Activated T-cell treated with anti-CD3 and anti-CD28 coated beads, Interleukin-2, amount 50 U/mL, for 72 hours (primary cell): Measurements from ENCODE around the gene YBX1. TPM values are rescaled to one million over a fixed set of nuclear protein-coding genes. Genes with fewer than 3 reads are reported as not detected.
A peak's percentile ranks its signal among the peaks of the same experiment; 100 is the strongest.

Experiments
- ATAC-seq, 2 donors: fragments of 150-1000 bp; cut with Tn5 transposase; replicated peaks in 1 of 2; 2 replicates each; pipeline ENCODE4 v1.10.0; 2021; ENCODE audit warnings: moderate library complexity in 2 of 2, mild to moderate bottlenecking in 1 of 2
- DNase-seq, 2 donors: peaks; one replicate each; pipeline ENCODE4 v3.0.0; 2021 to 2022; ENCODE audit warnings: mixed read lengths in 1 of 2
- H3K27ac Mint-ChIP-seq: one replicate; pipeline ENCODE4 v1.8.0; 2022; ENCODE audit warnings: mild to moderate bottlenecking, moderate library complexity, mixed read lengths
- H3K27me3 Mint-ChIP-seq: one replicate; pipeline ENCODE4 v1.8.0; 2022; ENCODE audit warnings: low read depth, mixed read lengths
- H3K36me3 Mint-ChIP-seq, 2 donors: one replicate each; pipeline ENCODE4 v1.8.0; 2022; ENCODE audit warnings: mixed read lengths in 2 of 2, mild to moderate bottlenecking in 1 of 2; ENCODE audit not compliant: insufficient read depth in 2 of 2
- H3K4me1 Mint-ChIP-seq: one replicate; pipeline ENCODE4 v1.8.0; 2022; ENCODE audit warnings: low read depth, mixed read lengths
- H3K4me3 Mint-ChIP-seq, 2 donors: one replicate each; pipeline ENCODE4 v1.8.0; 2022; ENCODE audit warnings: mild to moderate bottlenecking in 2 of 2, mixed read lengths in 2 of 2, moderate library complexity in 2 of 2
- H3K9me3 Mint-ChIP-seq, 2 donors: one replicate each; pipeline ENCODE4 v1.8.0; 2022; ENCODE audit warnings: mixed read lengths in 2 of 2
- total RNA-seq, 2 donors: library from RNA; stranded (reverse); gene quantifications; one replicate each; pipeline ENCODE4 v1.2.3, GENCODE V29; 2022

Gene YBX1
- total RNA-seq, 2 donors from 2014 or later, result 486 to 615 TPM

GRCh38 chr1:42730988-42731387, 48.8 kb downstream of the YBX1 start:
- DNase-seq (peak; percentile 68), ATAC-seq (peak; percentile 83 to 86)
- no peaks in the 10 kb centered on the region for H3K36me3 Mint-ChIP-seq
- H3K4me3 Mint-ChIP-seq, result no peak overlapping the region
- no peaks in the 10 kb centered on the region for H3K27me3 Mint-ChIP-seq
- no peaks in the 10 kb centered on the region for H3K9me3 Mint-ChIP-seq
- peaks cover 5% of the 10 kb centered on the region for H3K4me1 Mint-ChIP-seq
- no peak overlapping the region for H3K27ac Mint-ChIP-seq

GRCh38 chr1:42731585-42731984, 49.4 kb downstream of the YBX1 start:
- ATAC-seq, result no peak
- no peaks in the 10 kb centered on the region for H3K36me3 Mint-ChIP-seq
- H3K4me3 Mint-ChIP-seq, result no peak overlapping the region
- peaks cover 6% of the 10 kb centered on the region for H3K4me1 Mint-ChIP-seq
- no peak for DNase-seq
- no peak overlapping the region for H3K27ac Mint-ChIP-seq
- H3K27me3 Mint-ChIP-seq, result no peaks in the 10 kb centered on the region
- no peaks in the 10 kb centered on the region for H3K9me3 Mint-ChIP-seq

- H3K27ac Mint-ChIP-seq, result no peak overlapping the region
- no peaks in the 10 kb centered on the region for H3K36me3 Mint-ChIP-seq
- DNase-seq (no peak), ATAC-seq (no peak)
- H3K4me3 Mint-ChIP-seq, result no peak overlapping the region
- H3K27me3 Mint-ChIP-seq, result no peaks in the 10 kb centered on the region
- H3K9me3 Mint-ChIP-seq, result no peaks in the 10 kb centered on the region
- H3K4me1 Mint-ChIP-seq, result peaks cover 12% of the 10 kb centered on the region
Observed at GRCh38 chr1:42732126-42732680, 50.0 kb downstream of the YBX1 start.

GRCh38 chr1:42733415-42734200, 51.4 kb downstream of the YBX1 start:
- ATAC-seq (no peak), DNase-seq (no peak)
- no peak overlapping the region for H3K27ac Mint-ChIP-seq
- no peaks in the 10 kb centered on the region for H3K9me3 Mint-ChIP-seq
- H3K27me3 Mint-ChIP-seq, result no peaks in the 10 kb centered on the region
- H3K4me1 Mint-ChIP-seq, result peaks cover 16% of the 10 kb centered on the region
- H3K36me3 Mint-ChIP-seq, result no peaks in the 10 kb centered on the region
- H3K4me3 Mint-ChIP-seq, result no peak overlapping the region

GRCh38 chr1:42734201-42735035, 52.2 kb downstream of the YBX1 start:
- no peaks in the 10 kb centered on the region for H3K27me3 Mint-ChIP-seq
- H3K36me3 Mint-ChIP-seq, result no peaks in the 10 kb centered on the region
- H3K27ac Mint-ChIP-seq, result no peak overlapping the region
- H3K4me1 Mint-ChIP-seq, result peaks cover 16% of the 10 kb centered on the region
- no peak overlapping the region for H3K4me3 Mint-ChIP-seq
- DNase-seq (no peak), ATAC-seq (no peak)
- no peaks in the 10 kb centered on the region for H3K9me3 Mint-ChIP-seq

GRCh38 chr1:42735056-42735455, 52.8 kb downstream of the YBX1 start:
- Mint-ChIP-seq H3K36me3 (no peaks in the 10 kb centered on the region), H3K27me3 (no peaks in the 10 kb centered on the region), H3K9me3 (no peaks in the 10 kb centered on the region), H3K4me3 (no peak overlapping the region), H3K4me1 (peaks cover 16% of the 10 kb centered on the region), H3K27ac (no peak overlapping the region)
- DNase-seq, result no peak
- ATAC-seq, result no peak

- ATAC-seq (no peak), DNase-seq (no peak)
- H3K36me3 Mint-ChIP-seq, result no peaks in the 10 kb centered on the region
- H3K4me1 Mint-ChIP-seq, result peaks cover 16% of the 10 kb centered on the region
- H3K9me3 Mint-ChIP-seq, result no peaks in the 10 kb centered on the region
- no peak overlapping the region for H3K4me3 Mint-ChIP-seq
- H3K27me3 Mint-ChIP-seq, result no peaks in the 10 kb centered on the region
- H3K27ac Mint-ChIP-seq, result no peak overlapping the region
Observed at GRCh38 chr1:42735477-42736105, 53.4 kb downstream of the YBX1 start.

GRCh38 chr1:42736152-42736551, 53.9 kb downstream of the YBX1 start:
- no peak overlapping the region for H3K4me3 Mint-ChIP-seq
- DNase-seq (no peak), ATAC-seq (no peak)
- no peaks in the 10 kb centered on the region for H3K36me3 Mint-ChIP-seq
- no peak overlapping the region for H3K27ac Mint-ChIP-seq
- peaks cover 11% of the 10 kb centered on the region for H3K4me1 Mint-ChIP-seq
- H3K9me3 Mint-ChIP-seq, result no peaks in the 10 kb centered on the region
- no peaks in the 10 kb centered on the region for H3K27me3 Mint-ChIP-seq

GRCh38 chr1:42736571-42737200, 54.5 kb downstream of the YBX1 start:
- H3K9me3 Mint-ChIP-seq, result no peaks in the 10 kb centered on the region
- no peak overlapping the region for H3K27ac Mint-ChIP-seq
- no peak for DNase-seq
- ATAC-seq, result no peak
- H3K36me3 Mint-ChIP-seq, result no peaks in the 10 kb centered on the region
- peaks cover 11% of the 10 kb centered on the region for H3K4me1 Mint-ChIP-seq
- H3K27me3 Mint-ChIP-seq, result no peaks in the 10 kb centered on the region
- no peak overlapping the region for H3K4me3 Mint-ChIP-seq

- Mint-ChIP-seq H3K4me1 (peaks cover 11% of the 10 kb centered on the region), H3K27ac (no peak overlapping the region), H3K36me3 (no peaks in the 10 kb centered on the region), H3K27me3 (no peaks in the 10 kb centered on the region), H3K4me3 (no peak overlapping the region), H3K9me3 (no peaks in the 10 kb centered on the region)
- DNase-seq (no peak), ATAC-seq (no peak)
Observed at GRCh38 chr1:42737257-42737656, 55.0 kb downstream of the YBX1 start.

- no peak overlapping the region for H3K27ac Mint-ChIP-seq
- no peaks in the 10 kb centered on the region for H3K36me3 Mint-ChIP-seq
- H3K4me1 Mint-ChIP-seq, result peaks cover 11% of the 10 kb centered on the region
- H3K9me3 Mint-ChIP-seq, result no peaks in the 10 kb centered on the region
- ATAC-seq (no peak), DNase-seq (no peak)
- H3K4me3 Mint-ChIP-seq, result no peak overlapping the region
- H3K27me3 Mint-ChIP-seq, result no peaks in the 10 kb centered on the region
Observed at GRCh38 chr1:42737986-42738677, 55.9 kb downstream of the YBX1 start.

- Mint-ChIP-seq H3K4me3 (no peak overlapping the region), H3K4me1 (peaks cover 11% of the 10 kb centered on the region), H3K36me3 (no peaks in the 10 kb centered on the region), H3K9me3 (no peaks in the 10 kb centered on the region), H3K27me3 (no peaks in the 10 kb centered on the region), H3K27ac (no peak overlapping the region)
- ATAC-seq (no peak), DNase-seq (no peak)
Observed at GRCh38 chr1:42738678-42739226, 56.5 kb downstream of the YBX1 start.
